EH (cell line): ENCODE data around the gene ST7.

Source experiments
- DNase-seq: peaks from one replicate; pipeline ENCODE4 v3.0.0-alpha.2; 2015; ENCODE audit warnings: low read depth

Gene ST7

DNA sequence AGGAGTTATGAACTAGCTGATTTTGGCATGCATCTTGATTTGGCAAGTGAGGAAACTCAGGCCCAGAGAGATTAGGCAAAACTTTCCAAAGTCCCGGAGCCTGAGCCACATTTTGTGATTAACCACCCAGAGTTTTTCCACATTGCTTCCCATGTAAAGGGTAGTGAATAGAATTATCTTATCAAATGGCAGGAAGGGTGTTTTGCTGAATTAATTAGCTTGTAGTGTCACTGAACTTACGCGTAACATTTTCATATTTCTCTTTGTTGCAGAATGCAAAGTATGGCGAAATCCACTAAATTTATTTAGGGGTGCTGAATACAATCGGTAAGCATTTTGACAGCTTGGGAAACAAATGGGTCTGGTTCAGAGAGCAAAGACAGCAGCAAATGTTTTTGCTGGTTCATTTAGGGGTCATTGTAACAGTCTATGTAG is 176.2 kb downstream of the ST7 start:
- DNase-seq, result no peak

DNA sequence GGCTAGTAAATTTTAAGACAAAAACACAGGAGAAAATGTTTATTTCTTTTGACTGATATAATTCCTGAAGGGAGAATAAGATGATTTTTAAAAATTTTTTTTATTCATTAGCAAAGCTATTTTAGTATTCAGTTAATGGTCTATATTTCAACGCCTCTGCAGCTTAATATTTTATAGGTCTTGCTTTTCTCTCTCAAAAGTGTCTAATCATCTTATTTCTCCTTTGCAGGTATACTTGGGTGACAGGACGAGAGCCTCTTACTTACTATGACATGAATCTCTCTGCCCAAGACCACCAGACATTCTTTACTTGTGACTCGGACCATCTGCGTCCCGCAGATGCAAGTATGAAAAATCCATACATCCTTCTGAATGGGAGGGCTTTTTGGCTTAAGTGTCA is 177.0 kb downstream of the ST7 start:
- DNase-seq, result no peak

DNA sequence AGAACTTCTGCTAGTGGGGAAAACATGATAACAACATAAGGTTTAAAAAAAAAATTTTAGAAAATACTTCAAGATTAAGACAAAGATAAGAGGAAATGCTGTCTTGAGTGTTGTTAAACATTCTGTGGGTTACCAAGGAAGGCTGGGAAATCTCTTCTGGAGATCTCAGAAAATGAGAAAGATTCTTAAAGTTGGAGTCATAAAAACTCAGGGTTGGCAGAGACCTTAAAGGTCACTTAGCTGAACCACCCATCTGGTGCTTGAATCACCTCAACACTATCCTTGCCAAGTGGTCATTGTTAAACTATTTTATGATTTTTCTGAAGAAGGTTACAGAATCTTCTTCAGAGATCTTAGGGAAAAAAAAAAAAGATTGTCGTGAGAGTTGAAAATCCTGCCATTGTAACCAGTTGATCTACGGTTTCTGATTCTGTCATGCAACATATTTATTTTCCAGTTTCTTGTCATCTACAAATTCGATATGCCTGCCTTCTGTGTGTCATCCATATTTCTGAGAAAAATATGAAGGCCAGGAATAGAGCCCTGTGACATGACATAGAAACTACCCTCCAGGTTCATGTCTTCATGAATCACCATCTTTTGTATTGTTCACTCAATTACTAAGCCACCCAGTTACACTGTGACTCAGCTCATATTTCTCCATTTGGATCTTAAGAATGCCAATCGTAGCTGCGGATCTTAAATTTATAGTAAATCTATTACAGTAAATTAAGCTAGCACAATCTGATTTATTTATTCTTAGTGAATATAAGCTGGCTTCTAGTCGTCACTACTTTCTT is 179.2 kb downstream of the ST7 start:
- DNase-seq, result peak; percentile 96

DNA sequence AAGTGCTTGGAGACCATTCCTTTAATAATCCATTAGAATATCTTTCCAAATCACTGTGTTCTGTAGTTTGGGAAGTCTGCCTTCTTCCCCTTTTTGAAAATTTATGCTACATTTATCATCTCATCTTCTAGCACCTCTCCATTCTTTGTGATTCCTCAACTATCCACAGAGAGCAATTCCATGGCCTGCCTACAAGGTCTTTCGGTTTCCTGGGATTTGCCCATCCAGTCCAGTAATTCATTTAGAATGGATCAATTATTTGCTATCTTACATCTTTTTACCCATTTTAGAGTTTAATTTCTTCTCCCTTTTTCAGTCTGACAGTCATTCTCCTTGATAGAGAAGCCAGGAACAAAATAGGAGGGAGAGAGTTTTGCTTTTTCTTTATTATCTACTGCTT is 179.8 kb downstream of the ST7 start:
- DNase-seq, result no peak

DNA sequence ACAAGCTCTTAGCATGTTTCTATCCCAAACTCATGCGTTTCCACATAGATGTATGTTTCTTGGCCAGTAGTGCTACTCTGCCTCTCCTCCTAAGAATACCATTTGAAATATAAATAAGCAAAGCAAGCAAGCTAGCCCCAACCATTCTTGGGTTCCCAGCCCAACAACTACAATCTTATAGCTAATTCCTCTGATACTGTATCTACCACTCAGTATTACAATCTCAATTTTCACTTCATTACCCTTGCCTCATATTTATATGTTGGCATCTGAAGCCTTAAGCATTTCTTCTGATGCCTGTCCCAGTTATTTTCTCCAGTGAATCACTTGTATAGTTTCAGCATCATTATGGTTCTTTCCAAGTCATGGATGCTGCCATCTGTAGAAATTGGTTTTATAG is 181.1 kb downstream of the ST7 start:
- DNase-seq, result no peak

DNA sequence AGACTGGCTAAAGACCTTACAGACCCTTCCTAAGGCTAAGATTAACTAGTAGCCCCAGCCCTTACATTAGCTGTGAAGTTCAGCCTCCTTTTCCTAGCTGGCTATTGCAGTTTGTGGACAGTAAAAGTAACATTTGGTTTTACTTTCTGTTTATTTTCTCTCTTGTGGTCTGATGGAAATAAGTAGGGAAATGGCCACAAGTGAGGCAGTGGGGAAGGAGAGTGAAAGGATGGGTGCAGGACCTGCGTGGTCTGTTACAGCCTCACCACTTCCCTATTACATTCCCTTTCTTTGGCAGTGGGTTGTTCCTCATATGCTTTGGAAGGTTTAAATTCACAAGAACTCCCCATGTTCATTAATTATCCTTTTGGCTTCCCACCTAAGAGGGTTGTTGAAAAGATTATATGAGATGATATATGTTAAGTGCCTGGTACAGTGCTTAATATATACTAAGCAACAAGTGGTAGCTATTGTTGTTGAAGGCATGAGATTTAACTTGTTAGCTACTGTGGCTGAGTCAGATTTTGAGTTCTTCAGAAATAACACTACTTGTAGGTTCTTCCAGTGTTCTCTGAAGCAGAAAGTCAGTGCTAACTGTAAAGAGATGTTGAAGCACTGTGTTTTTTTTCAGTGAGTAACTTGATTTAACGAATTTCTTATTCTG is 181.7 kb downstream of the ST7 start:
- peak; percentile 41 for DNase-seq

DNA sequence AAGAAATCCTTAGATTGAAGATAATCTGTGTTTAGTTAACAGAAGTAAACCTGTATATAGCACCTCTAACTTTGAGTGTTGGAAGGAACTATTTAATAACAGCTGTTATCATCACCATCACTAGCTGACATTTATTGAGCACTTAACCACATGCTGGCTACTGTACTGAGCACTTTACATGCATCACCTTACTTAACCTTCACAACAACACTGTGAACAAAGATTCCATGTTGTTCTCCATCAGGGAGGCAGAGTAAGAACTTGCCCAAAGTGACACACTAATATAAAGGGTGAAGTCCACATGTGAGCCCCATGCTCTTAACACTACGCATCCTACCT is 182.2 kb downstream of the ST7 start:
- no peak for DNase-seq

DNA sequence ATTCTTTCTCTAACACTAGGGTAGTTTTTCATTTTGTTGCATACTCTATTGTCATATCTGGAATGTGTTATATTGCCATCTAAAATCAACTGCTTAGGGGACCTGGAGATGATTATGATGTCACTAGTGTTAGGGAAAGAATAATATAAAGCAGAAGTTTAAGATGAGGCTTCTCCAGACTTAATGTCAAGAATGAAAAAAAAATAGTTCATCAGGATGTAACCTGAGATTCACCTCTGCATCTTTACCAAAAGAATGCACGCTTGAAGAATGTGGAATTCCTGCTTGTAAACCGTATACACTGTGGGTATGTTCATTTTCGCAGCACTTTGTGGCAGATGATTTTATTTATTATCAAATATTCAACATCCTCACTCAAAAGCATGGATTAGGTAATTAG is 184.6 kb downstream of the ST7 start:
- no peak for DNase-seq

DNA sequence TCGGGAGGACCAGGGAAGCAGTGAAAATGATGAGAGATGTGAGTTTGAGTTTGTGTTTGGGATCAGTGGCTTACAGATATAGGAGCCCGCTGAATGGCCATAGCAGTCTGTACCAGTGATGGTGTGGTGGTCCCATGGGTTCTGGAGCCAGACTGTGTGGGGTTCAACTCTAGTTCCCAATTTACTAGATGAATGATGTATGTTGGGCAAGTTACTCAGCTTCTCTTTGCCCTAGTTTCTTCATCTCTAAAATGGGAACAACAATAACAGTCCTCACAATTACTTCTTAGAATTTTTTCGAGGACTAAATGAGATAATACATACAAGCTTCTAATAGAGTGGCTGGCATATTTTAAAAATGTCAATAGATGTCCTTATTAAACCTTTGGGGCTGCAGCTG is 185.2 kb downstream of the ST7 start:
- no peak for DNase-seq

DNA sequence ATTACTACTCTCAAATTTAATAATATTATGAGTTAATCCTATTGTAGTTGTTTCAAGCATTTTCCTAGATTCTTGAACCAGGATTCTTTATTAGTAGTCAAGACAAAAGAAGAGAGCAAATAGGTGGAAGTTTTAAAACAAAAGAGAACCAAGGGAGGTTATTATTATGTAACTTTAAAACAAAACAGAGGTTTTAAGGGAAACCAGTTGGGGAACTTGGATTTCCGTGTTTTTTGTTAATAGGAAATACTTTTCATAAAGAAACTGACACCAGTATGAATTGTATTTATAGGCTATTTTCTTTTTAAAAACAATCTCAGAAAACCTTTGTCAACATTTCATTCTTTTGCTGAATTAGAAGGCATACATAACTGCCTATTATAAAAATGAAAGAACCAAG is 185.7 kb downstream of the ST7 start:
- DNase-seq, result no peak

DNA sequence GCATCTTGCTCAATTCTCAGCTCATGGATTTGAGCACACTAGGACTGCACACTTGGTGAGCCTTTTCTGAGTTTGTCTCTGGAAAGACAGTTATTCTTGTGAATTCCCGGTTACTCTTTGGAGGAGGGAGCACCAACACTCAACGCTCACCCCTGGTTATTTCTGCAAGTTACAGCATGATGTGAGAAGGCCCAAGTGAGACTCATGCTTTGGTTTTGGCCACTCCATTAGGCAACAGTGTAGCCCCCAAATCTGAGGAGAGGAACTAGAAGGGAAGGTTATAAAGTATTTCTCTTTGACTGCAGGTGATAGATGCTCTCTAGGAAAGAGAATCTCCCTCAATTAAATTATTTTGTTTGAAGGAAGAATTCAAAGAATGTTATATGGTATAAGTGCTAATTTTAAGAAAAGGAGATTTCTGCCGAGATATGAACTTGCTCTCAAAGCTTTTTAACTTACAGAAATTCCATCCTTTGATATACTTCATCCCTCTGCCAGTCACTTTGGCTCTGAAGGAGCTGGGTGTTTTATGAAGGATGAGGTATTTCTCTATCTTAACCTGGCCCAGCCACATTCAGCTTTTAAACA is 186.2 kb downstream of the ST7 start:
- DNase-seq, result no peak

DNA sequence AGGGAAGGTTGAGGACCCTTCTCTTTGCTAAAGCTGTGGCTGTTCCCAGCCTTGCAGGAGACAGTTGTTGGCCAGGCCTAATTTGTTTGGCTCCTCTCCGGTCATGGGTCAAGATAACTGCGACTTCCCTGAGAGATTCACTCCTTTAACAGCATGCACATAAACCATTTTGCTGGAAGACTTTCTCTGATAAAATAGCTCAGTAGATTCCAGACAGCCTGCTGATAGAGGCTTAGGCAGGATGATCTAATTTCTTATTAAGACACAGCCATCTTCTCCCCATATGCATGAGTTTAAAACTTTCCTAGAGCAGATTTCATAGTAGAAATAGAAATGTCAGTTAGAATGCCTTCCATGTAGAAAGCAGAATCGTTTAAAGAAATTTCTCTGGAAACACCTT is 187.6 kb downstream of the ST7 start:
- no peak for DNase-seq

DNA sequence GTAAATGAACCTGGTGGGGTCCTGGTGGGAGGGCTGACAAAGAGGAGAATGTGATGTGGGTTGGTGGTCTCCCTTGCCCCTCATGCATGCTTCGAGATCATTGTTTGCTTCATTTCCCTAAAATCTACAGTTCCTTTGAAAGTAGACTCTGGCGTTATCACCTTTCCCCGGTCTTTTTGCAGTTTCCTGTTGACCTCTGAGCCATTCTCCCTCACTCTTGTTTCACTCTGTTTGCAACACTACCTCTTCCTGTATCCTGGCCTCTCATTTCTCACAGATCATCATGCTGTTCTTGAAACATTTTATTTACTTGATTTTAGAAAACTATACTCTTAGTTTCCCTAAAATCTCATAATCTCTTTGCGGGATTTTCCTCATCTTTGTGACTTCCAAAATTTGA is 189.8 kb downstream of the ST7 start:
- no peak for DNase-seq

DNA sequence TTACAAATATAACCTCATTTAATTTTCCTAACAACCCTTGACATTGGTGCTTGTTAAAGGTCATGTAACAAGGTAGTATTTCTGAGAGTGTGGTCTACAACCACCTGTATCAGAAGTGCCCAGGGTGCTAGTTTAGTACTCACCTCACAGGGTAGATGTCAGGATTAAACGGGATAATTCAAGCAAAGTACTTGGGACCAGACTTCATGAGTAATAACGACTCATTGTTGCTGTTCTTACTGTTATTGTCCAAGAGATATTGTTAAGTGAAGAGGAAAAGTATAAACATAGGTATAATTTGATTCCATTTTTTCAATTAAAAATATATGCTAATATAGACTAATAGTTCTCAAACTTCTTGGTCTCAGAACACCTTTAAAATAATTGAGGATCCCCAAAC is 190.3 kb downstream of the ST7 start:
- DNase-seq, result peak; percentile 30

DNA sequence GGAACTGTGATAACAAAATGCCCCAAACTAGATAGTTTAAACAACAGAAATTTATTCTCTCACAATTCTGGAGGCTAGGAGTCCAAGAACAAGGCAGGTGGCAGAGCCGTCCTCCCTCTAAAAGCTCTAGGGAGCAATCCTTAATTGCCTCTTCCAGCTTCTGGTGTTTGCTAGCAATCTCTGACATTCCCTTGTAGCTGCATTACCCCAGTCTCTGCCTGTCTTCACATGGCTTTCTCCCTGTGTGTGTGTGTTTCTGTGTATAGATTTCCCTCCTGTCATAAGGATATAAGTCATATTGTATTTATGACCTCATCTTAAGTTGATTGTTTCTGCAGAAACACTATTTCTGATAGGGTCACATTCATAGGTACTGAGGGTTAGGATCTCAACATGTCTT is 192.0 kb downstream of the ST7 start:
- DNase-seq, result no peak

DNA sequence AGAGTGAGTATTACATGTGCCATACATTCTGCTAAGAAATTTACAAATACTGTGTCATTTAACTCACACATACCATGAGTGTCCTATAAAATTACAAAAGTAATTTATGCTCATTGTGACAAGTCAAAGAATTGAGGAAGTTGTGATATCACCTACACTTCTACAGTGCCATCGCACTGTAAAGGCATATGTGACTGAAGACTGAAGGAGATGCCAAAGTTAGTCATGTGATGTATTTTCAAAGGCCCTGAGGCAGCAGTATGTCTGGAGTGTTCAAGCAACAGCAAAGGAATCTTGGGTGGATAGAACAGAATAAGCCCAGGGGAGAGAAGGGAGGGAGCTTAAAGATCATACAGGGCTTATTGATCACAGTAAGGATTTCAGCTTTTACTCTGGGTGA is 192.8 kb downstream of the ST7 start:
- no peak for DNase-seq

DNA sequence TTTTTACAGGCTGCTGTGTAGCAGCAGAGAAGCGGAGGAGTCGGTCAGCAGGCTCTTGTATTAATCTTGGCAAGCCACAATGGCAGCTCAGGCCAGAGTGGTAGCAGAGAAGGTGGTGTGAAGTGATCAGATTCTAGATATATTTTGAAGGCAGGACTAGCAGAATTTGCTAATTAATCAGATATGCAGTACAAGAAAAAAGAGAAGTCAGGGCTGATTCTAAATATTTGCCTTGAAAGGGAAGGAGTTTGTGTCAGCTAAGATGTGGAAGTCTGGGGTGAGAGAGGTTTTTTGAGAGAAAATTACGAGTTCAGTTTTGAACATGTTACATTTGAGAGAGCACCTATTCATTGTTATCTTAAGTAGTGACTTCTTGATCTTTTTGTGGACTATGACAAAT is 193.2 kb downstream of the ST7 start:
- DNase-seq, result no peak

DNA sequence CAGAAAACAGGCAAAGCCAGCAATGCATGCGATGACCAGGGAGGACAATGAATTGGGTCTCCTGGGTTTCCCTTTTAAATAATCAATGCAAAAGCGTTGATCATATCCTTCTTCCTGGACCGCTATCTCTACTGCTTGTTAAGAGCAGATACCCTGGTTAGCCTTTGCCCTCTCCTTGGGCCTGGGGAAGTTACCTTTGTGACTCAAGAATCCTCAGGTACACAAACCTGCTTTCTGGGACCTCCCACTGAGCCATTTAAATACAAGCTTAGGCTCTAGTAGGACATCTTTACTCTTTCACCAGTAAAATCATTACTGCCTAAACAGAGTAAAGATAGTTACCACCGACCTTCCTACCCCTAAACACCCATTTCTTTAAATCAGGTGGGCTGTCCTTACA is 195.7 kb downstream of the ST7 start:
- DNase-seq, result no peak

DNA sequence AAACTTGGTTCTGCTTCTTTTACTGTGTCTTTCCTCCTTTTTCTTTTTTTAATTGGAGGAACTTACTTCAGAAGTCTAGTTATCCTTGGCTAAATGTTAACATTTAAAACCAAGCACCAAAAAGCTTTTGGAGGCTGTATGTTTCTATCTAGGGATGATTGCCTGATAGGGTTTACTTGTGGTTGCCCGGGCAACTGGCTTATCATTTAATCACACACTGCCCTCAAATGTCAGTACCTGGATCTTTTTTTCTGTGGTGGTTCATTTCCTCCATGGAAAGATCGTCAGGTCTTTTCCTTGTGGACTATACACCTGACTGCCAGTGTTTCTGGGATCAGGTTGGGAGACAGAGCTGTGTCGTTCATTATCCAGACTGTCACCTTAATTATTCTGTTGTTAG is 196.4 kb downstream of the ST7 start:
- no peak for DNase-seq

DNA sequence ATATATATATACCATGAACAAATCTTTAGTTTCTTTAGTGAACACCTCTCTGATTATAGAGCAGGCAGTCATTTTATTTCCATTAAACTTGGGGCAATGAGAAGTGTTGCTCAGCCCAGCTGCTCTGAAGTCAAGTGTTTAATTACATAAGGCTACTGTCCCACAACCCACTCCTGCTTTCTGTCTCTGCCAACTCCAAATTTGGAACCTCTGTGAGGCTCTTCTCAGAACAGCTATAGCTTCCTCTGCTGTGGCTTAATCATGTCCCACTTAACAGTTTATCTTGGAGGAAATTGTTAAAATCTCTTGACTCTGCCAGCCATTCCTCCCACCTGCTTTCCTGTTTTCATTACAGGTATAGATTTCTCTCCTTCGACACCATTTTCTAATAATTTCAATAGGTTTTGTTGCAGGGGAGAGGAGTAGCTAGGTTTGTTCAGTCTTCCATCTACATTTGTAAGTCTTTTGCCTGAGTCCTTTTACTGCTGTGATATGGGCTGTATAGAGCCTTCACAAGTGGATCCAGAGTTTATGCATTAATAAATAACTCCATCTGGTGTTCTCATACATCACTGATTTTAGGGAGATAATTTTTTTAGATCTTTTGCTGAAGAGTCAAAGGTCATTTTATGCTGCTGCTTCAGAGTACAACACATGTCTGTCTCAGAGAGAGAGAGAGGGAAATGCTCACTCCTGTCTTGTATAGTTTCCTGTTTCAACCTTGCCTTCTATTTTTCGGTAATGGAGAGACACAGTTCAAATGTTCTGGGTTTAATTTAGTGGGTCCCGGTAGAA is 199.1 kb downstream of the ST7 start:
- no peak for DNase-seq

DNA sequence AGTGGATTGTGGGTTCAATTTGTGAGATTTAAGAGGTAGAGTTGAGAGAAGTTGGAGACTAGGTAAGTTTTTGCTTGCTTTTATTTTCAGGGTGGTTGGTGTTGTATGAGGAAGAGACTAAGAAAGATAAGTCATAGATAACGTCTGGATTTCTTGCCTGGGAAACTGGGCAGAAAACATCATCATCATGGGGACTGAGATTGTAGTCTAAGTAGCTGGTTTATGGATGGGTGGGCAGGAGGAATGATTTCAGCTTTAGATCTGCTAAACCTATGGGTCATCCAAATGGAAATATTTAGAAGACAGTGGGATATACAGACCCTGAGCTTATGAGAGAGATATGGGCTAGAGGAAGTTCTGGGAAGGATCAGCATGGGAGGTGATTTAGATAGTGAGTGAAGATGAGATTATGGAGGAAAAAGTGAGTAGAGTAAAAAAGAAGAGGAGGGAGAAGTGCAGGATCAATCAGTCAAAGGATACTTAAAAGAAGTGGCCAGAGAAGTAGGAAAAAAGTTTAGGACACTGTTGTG is 199.8 kb downstream of the ST7 start:
- no peak for DNase-seq

DNA sequence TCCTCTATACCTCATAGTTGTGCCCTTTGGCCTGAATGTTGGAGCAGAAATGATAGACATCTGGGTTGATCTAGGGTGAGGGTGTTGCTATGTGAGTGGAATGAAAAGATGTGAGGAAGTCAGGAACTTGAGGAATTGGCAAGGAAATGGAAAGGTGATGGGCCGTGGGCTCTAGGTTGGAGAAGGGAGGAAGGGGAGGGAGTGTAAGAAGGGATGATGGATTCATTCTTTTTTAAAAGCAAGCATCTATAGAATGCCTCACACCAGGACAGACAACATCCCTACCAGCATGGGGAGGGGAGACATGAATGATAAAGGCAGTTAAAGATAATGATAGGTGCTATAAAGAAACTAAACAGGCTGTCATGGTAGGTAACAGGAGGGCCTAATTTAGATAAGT is 201.4 kb downstream of the ST7 start:
- DNase-seq, result no peak

DNA sequence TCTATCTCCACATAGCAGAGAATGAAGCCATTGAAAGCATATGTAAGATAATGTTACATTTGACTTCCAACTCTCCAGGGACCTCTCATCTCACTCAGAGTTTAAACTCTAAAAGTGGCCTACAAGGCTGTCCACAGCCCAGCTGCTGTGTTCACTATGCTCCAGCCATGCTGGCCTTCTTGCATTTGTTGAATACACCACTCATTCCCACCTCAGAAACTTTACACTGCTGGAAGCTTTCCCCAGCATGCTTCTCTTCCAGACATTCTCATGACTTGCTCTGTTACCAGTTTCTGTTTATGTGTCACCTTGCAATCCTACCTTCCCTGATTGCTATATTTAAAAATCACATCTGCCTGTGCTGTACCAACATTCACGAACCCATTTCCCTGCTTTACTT is 202.4 kb downstream of the ST7 start:
- DNase-seq, result no peak
